Measurements from ENCODE around the gene MCF2L.

GRCh38 chr13:113059891-113060290 is 90.9 kb downstream of the MCF2L start:
- TF ChIP-seq EZH2 (IDR thresholded peaks at IDR 0.05; ENCODE audit: borderline replicate concordance, low read depth, low read length, poor library complexity, severe bottlenecking), result no peak
- TF ChIP-seq, protein P1, sequence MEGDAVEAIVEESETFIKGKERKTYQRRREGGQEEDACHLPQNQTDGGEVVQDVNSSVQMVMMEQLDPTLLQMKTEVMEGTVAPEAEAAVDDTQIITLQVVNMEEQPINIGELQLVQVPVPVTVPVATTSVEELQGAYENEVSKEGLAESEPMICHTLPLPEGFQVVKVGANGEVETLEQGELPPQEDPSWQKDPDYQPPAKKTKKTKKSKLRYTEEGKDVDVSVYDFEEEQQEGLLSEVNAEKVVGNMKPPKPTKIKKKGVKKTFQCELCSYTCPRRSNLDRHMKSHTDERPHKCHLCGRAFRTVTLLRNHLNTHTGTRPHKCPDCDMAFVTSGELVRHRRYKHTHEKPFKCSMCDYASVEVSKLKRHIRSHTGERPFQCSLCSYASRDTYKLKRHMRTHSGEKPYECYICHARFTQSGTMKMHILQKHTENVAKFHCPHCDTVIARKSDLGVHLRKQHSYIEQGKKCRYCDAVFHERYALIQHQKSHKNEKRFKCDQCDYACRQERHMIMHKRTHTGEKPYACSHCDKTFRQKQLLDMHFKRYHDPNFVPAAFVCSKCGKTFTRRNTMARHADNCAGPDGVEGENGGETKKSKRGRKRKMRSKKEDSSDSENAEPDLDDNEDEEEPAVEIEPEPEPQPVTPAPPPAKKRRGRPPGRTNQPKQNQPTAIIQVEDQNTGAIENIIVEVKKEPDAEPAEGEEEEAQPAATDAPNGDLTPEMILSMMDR (conservative IDR thresholded peaks at IDR 0.05; ENCODE audit: low read depth, low read length), result no peak
